ENCODE data around the gene HES4.
"Not testable (repeated sequence)": the region's sequence is repeated elsewhere in the genome, so short reads cannot be mapped to it uniquely, and the experiment has no call there.

Gene HES4

DNA sequence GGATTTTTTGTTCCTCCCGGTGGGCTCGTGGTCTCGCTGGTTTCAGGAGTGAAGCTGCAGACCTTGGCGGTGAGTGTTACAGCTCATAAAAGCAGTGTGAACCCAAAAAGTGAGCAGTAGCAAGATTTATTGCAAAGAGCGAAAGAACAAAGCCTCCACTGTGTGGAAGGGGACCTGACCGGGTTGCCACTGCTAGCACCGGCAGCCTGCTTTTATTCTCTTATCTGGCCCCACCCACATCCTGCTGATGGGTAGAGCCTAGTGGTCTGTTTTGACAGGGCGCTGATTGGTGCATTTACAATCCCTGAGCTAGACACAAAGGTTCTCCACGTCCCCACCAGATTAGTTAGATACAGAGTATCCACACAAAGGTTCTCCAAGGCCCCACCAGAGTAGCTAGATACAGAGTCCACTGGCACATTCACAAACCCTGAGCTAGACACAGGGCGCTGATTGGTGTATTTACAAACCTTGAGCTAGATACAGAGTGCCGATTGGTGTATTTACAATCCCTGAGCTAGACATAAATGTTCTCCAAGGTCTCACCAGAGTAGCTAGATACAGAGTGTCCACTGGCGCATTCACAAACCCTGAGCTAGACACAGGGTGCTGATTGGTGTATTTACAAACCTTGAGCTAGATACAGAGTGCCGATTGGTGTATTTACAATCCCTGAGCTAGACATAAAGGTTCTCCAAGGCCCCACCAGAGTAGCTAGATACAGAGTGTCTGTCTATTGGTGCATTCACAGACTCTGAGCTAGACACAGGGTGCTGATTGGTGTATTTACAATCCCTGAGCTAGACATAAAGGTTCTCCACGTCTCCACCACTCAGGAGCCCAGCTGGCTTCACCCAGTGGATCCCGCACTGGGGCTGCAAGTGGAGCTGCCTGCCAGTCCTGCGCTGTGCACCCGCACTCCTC, 17.8 kb upstream of the HES4 start:
- not testable (repeated sequence) for H3K9me3 ChIP-seq (ENCODE audit: control insufficient read depth, insufficient read depth, low read depth, low read length); H3K4me3 ChIP-seq (ENCODE audit: low read depth, low read length); H3K4me1 ChIP-seq (ENCODE audit: control insufficient read depth, insufficient read depth, low read length); H3K36me3 ChIP-seq (ENCODE audit: control insufficient read depth in 2 of 2, insufficient read depth in 1 of 2, low read length in 2 of 2); H3K27ac ChIP-seq (ENCODE audit: extremely low read depth, low read depth, low read length)
- CTCF ChIA-PET: interaction anchor here (0.7 to 3.2 kb wide), 5 partner anchors 9 to 58 kb away, joined by 3 to 31 read pairs (median 5); no protein-coding TSS in a partner anchor
- peak; percentile 32; the same call in 1 of the 2 replicates for TF ChIP-seq FEZF1 (tag by site-specific recombination; IDR thresholded peaks at IDR 0.05)
- TF ChIP-seq SP2 (tag by site-specific recombination; IDR thresholded peaks at IDR 0.05): peak; percentile 44
- POLR2A ChIA-PET: interaction anchor here (0.5 to 5.6 kb wide), 3 partner anchors 18 to 52 kb away, joined by 3 to 44 read pairs (median 7); partner anchors contain the start of gene HES4

DNA sequence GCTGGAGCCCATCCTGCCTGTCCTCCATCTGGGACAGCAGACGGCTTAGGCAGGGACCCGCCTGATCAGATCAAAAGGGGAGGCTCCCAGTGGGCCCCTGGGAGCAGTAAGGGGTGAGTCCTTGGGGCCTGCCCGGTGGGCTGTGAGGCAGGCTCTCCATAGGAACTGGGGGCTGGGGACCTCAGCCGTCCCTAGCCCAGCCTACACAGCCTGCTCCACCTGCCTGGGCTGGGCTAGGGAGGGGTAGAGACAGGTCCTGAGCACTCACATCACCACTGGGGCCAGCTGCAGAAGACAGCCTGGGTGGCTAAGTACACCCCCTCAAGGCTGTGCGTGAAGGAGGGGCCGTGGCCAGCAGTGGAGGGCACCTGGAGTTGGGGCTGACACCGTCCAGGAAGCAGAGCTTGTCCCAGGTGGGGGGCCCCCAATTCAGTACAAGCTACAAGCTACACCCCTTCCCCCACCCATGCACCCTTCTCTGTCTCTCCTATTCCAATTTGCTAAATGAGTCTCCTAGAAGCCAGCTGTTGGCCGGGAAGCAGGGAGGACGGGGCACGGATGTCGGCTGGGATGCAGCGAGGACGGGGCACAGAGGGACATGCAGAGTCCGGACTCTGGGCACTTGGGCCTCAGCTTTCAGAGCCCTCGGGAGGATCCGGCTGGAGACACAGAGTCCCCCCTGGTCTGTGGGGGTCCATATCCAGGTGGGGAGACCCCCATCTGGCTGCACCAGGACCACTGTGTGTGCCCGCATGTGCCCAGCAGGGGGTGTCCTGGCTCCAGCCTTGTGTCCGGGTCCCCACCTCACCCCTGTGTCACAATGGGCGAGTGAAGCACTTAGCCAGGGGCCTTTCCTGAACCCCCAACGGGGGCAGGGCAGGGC, 15.1 kb upstream of the HES4 start:
- Histone ChIP-seq H3K9me3 (ENCODE audit: control insufficient read depth, insufficient read depth, low read depth, low read length) (no peaks in the 10 kb centered on the region), H3K4me3 (ENCODE audit: low read depth, low read length) (no peak overlapping the region), H3K4me1 (ENCODE audit: control insufficient read depth, insufficient read depth, low read length) (no peaks in the 10 kb centered on the region), H3K36me3 (ENCODE audit: control insufficient read depth in 2 of 2, insufficient read depth in 1 of 2, low read length in 2 of 2) (peaks cover 0 to 4% of the 10 kb centered on the region in 2 experiments; a peak in 2 of 3 replicates), H3K27ac (ENCODE audit: extremely low read depth, low read depth, low read length) (no peak overlapping the region)
- POLR2A ChIA-PET: interaction anchor here (0.8 to 2.2 kb wide), 3 partner anchors 13 to 19 kb away, joined by 3 to 11 read pairs (median 3); no protein-coding TSS in a partner anchor
- CTCF ChIA-PET: interaction anchor here (0.6 to 3.0 kb wide), 7 partner anchors 8 to 424 kb away, joined by 3 to 20 read pairs (median 4); no protein-coding TSS in a partner anchor
- TF ChIP-seq PRDM1 (tag by site-specific recombination; IDR thresholded peaks at IDR 0.05) (no peak), IKZF3 (tag by site-specific recombination; IDR thresholded peaks at IDR 0.05) (no peak), ZNF510 (tag by site-specific recombination; IDR thresholded peaks at IDR 0.05; ENCODE audit: insufficient replicate concordance) (no peak), BCL11A (tag by site-specific recombination; IDR thresholded peaks at IDR 0.05; ENCODE audit: low read depth) (no peak), ZNF654 (tag by site-specific recombination; IDR thresholded peaks at IDR 0.05; ENCODE audit: low read depth) (no peak), ZNF776 (tag by site-specific recombination; IDR thresholded peaks at IDR 0.05; ENCODE audit: borderline replicate concordance) (no peak), KLF10 (tag by site-specific recombination; IDR thresholded peaks at IDR 0.05) (no peak), WT1 (tag by site-specific recombination; IDR thresholded peaks at IDR 0.05) (no peak), ZNF202 (tag by site-specific recombination; IDR thresholded peaks at IDR 0.05; ENCODE audit: borderline replicate concordance) (no peak), ZNF223 (tag by site-specific recombination; IDR thresholded peaks at IDR 0.05) (no peak), FEZF1 (tag by site-specific recombination; IDR thresholded peaks at IDR 0.05) (no peak), ZNF140 (tag by site-specific recombination; IDR thresholded peaks at IDR 0.05) (no peak), ZNF623 (tag by site-specific recombination; IDR thresholded peaks at IDR 0.05) (no peak), ZNF585B (tag by site-specific recombination; IDR thresholded peaks at IDR 0.05) (no peak)
- TF ChIP-seq, protein P1, sequence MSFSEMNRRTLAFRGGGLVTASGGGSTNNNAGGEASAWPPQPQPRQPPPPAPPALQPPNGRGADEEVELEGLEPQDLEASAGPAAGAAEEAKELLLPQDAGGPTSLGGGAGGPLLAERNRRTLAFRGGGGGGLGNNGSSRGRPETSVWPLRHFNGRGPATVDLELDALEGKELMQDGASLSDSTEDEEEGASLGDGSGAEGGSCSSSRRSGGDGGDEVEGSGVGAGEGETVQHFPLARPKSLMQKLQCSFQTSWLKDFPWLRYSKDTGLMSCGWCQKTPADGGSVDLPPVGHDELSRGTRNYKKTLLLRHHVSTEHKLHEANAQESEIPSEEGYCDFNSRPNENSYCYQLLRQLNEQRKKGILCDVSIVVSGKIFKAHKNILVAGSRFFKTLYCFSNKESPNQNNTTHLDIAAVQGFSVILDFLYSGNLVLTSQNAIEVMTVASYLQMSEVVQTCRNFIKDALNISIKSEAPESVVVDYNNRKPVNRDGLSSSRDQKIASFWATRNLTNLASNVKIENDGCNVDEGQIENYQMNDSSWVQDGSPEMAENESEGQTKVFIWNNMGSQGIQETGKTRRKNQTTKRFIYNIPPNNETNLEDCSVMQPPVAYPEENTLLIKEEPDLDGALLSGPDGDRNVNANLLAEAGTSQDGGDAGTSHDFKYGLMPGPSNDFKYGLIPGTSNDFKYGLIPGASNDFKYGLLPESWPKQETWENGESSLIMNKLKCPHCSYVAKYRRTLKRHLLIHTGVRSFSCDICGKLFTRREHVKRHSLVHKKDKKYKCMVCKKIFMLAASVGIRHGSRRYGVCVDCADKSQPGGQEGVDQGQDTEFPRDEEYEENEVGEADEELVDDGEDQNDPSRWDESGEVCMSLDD (tag by site-specific recombination; IDR thresholded peaks at IDR 0.05): 0 out of 2 replicates have a peak, but pooled peaks have one; percentile 40
- TF ChIP-seq, protein P2, sequence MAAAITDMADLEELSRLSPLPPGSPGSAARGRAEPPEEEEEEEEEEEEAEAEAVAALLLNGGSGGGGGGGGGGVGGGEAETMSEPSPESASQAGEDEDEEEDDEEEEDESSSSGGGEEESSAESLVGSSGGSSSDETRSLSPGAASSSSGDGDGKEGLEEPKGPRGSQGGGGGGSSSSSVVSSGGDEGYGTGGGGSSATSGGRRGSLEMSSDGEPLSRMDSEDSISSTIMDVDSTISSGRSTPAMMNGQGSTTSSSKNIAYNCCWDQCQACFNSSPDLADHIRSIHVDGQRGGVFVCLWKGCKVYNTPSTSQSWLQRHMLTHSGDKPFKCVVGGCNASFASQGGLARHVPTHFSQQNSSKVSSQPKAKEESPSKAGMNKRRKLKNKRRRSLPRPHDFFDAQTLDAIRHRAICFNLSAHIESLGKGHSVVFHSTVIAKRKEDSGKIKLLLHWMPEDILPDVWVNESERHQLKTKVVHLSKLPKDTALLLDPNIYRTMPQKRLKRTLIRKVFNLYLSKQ (tag by site-specific recombination; IDR thresholded peaks at IDR 0.05; ENCODE audit: borderline replicate concordance): no peak
- TF ChIP-seq, protein P3, sequence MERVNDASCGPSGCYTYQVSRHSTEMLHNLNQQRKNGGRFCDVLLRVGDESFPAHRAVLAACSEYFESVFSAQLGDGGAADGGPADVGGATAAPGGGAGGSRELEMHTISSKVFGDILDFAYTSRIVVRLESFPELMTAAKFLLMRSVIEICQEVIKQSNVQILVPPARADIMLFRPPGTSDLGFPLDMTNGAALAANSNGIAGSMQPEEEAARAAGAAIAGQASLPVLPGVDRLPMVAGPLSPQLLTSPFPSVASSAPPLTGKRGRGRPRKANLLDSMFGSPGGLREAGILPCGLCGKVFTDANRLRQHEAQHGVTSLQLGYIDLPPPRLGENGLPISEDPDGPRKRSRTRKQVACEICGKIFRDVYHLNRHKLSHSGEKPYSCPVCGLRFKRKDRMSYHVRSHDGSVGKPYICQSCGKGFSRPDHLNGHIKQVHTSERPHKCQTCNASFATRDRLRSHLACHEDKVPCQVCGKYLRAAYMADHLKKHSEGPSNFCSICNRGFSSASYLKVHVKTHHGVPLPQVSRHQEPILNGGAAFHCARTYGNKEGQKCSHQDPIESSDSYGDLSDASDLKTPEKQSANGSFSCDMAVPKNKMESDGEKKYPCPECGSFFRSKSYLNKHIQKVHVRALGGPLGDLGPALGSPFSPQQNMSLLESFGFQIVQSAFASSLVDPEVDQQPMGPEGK (tag by site-specific recombination; IDR thresholded peaks at IDR 0.05): peak; percentile 51; the same call in 1 of the 2 replicates
- TF ChIP-seq, protein P4, sequence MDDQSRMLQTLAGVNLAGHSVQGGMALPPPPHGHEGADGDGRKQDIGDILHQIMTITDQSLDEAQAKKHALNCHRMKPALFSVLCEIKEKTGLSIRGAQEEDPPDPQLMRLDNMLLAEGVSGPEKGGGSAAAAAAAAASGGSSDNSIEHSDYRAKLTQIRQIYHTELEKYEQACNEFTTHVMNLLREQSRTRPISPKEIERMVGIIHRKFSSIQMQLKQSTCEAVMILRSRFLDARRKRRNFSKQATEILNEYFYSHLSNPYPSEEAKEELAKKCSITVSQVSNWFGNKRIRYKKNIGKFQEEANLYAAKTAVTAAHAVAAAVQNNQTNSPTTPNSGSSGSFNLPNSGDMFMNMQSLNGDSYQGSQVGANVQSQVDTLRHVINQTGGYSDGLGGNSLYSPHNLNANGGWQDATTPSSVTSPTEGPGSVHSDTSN (CRISPR knock-in tag; IDR thresholded peaks at IDR 0.05): no peak

All from HEK293 (cell line).